ENCODE measurements around the gene TMBIM4.

- TF ChIP-seq, protein P1, sequence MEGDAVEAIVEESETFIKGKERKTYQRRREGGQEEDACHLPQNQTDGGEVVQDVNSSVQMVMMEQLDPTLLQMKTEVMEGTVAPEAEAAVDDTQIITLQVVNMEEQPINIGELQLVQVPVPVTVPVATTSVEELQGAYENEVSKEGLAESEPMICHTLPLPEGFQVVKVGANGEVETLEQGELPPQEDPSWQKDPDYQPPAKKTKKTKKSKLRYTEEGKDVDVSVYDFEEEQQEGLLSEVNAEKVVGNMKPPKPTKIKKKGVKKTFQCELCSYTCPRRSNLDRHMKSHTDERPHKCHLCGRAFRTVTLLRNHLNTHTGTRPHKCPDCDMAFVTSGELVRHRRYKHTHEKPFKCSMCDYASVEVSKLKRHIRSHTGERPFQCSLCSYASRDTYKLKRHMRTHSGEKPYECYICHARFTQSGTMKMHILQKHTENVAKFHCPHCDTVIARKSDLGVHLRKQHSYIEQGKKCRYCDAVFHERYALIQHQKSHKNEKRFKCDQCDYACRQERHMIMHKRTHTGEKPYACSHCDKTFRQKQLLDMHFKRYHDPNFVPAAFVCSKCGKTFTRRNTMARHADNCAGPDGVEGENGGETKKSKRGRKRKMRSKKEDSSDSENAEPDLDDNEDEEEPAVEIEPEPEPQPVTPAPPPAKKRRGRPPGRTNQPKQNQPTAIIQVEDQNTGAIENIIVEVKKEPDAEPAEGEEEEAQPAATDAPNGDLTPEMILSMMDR (IDR thresholded peaks at IDR 0.05): no peak
- TF ChIP-seq MAX (CRISPR knock-in tag; IDR thresholded peaks at IDR 0.05) (no peak), MXD4 (CRISPR knock-in tag; IDR thresholded peaks at IDR 0.05; ENCODE audit: borderline replicate concordance) (no peak), KAT7 (CRISPR knock-in tag; IDR thresholded peaks at IDR 0.05; ENCODE audit: borderline replicate concordance) (no peak), CREM (CRISPR knock-in tag; IDR thresholded peaks at IDR 0.05) (no peak), ETV6 (CRISPR knock-in tag; IDR thresholded peaks at IDR 0.05) (no peak), CBFB (CRISPR knock-in tag; IDR thresholded peaks at IDR 0.05; ENCODE audit: low read depth) (no peak), JAZF1 (CRISPR knock-in tag; IDR thresholded peaks at IDR 0.05) (no peak)
- TF ChIP-seq, protein P2, sequence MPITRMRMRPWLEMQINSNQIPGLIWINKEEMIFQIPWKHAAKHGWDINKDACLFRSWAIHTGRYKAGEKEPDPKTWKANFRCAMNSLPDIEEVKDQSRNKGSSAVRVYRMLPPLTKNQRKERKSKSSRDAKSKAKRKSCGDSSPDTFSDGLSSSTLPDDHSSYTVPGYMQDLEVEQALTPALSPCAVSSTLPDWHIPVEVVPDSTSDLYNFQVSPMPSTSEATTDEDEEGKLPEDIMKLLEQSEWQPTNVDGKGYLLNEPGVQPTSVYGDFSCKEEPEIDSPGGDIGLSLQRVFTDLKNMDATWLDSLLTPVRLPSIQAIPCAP (CRISPR knock-in tag; IDR thresholded peaks at IDR 0.05): no peak
- TF ChIP-seq, protein P3, sequence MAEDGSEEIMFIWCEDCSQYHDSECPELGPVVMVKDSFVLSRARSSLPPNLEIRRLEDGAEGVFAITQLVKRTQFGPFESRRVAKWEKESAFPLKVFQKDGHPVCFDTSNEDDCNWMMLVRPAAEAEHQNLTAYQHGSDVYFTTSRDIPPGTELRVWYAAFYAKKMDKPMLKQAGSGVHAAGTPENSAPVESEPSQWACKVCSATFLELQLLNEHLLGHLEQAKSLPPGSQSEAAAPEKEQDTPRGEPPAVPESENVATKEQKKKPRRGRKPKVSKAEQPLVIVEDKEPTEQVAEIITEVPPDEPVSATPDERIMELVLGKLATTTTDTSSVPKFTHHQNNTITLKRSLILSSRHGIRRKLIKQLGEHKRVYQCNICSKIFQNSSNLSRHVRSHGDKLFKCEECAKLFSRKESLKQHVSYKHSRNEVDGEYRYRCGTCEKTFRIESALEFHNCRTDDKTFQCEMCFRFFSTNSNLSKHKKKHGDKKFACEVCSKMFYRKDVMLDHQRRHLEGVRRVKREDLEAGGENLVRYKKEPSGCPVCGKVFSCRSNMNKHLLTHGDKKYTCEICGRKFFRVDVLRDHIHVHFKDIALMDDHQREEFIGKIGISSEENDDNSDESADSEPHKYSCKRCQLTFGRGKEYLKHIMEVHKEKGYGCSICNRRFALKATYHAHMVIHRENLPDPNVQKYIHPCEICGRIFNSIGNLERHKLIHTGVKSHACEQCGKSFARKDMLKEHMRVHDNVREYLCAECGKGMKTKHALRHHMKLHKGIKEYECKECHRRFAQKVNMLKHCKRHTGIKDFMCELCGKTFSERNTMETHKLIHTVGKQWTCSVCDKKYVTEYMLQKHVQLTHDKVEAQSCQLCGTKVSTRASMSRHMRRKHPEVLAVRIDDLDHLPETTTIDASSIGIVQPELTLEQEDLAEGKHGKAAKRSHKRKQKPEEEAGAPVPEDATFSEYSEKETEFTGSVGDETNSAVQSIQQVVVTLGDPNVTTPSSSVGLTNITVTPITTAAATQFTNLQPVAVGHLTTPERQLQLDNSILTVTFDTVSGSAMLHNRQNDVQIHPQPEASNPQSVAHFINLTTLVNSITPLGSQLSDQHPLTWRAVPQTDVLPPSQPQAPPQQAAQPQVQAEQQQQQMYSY (CRISPR knock-in tag; IDR thresholded peaks at IDR 0.05): no peak
- TF ChIP-seq, protein P4, sequence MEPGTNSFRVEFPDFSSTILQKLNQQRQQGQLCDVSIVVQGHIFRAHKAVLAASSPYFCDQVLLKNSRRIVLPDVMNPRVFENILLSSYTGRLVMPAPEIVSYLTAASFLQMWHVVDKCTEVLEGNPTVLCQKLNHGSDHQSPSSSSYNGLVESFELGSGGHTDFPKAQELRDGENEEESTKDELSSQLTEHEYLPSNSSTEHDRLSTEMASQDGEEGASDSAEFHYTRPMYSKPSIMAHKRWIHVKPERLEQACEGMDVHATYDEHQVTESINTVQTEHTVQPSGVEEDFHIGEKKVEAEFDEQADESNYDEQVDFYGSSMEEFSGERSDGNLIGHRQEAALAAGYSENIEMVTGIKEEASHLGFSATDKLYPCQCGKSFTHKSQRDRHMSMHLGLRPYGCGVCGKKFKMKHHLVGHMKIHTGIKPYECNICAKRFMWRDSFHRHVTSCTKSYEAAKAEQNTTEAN (CRISPR knock-in tag; IDR thresholded peaks at IDR 0.05): no peak
- TF ChIP-seq, protein P5, sequence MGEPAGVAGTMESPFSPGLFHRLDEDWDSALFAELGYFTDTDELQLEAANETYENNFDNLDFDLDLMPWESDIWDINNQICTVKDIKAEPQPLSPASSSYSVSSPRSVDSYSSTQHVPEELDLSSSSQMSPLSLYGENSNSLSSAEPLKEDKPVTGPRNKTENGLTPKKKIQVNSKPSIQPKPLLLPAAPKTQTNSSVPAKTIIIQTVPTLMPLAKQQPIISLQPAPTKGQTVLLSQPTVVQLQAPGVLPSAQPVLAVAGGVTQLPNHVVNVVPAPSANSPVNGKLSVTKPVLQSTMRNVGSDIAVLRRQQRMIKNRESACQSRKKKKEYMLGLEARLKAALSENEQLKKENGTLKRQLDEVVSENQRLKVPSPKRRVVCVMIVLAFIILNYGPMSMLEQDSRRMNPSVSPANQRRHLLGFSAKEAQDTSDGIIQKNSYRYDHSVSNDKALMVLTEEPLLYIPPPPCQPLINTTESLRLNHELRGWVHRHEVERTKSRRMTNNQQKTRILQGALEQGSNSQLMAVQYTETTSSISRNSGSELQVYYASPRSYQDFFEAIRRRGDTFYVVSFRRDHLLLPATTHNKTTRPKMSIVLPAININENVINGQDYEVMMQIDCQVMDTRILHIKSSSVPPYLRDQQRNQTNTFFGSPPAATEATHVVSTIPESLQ (CRISPR knock-in tag; IDR thresholded peaks at IDR 0.05): no peak
- TF ChIP-seq, protein P6, sequence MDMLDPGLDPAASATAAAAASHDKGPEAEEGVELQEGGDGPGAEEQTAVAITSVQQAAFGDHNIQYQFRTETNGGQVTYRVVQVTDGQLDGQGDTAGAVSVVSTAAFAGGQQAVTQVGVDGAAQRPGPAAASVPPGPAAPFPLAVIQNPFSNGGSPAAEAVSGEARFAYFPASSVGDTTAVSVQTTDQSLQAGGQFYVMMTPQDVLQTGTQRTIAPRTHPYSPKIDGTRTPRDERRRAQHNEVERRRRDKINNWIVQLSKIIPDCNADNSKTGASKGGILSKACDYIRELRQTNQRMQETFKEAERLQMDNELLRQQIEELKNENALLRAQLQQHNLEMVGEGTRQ (CRISPR knock-in tag; IDR thresholded peaks at IDR 0.05): no peak
- TF ChIP-seq, protein P7, sequence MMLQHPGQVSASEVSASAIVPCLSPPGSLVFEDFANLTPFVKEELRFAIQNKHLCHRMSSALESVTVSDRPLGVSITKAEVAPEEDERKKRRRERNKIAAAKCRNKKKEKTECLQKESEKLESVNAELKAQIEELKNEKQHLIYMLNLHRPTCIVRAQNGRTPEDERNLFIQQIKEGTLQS (CRISPR knock-in tag; conservative IDR thresholded peaks at IDR 0.05): no peak
These were observed 19.9 kb downstream of the TMBIM4 start for GRCh38 chr12:66149702-66150398.
